ENCODE measurements around the gene RPS16.

DNA sequence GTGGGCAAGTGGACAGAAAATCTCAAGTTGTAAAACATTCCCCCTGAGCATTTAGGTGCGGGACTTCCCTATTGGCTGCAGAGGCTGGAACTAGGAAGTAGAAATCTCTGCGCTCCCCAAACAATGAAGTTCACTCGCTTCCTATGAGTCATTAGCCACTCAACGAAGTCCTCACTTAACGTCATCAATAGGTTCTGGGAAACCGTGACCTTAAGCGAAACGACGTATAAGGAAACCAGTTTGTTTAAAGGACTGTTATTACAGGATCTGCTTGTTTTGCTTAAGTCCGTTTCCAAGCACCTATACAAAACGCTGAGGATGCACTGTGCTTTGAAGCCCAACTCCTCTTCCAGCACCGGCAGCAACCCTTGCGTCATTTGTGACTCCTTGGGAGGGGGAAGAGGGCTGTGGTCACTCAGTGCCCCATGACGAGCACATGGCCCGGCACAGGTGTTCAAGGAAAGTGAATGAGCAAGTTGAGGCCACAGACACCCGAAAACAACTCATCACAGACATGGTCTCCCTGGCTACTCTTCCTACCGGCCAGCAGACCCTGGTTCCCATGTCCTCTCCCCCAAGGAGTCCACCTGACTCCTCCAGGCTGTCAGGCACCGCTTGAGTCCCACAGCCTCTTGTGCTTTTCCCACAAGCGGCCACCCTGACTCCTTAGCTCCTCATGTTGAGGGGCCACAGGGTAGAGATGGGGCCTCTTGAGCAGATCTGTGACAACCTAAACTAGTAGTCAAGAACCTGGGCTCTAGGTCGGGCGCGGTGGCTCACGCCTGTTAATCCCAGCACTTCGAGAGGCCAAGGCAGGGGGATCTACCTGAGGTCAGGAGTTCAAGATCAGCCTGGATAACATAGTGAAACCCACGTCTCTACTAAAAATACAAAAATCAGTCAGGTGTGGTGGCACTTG, 4.8 kb downstream of the RPS16 start:
- TF ChIP-seq, protein P1, sequence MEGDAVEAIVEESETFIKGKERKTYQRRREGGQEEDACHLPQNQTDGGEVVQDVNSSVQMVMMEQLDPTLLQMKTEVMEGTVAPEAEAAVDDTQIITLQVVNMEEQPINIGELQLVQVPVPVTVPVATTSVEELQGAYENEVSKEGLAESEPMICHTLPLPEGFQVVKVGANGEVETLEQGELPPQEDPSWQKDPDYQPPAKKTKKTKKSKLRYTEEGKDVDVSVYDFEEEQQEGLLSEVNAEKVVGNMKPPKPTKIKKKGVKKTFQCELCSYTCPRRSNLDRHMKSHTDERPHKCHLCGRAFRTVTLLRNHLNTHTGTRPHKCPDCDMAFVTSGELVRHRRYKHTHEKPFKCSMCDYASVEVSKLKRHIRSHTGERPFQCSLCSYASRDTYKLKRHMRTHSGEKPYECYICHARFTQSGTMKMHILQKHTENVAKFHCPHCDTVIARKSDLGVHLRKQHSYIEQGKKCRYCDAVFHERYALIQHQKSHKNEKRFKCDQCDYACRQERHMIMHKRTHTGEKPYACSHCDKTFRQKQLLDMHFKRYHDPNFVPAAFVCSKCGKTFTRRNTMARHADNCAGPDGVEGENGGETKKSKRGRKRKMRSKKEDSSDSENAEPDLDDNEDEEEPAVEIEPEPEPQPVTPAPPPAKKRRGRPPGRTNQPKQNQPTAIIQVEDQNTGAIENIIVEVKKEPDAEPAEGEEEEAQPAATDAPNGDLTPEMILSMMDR (IDR thresholded peaks at IDR 0.05; ENCODE audit: poor library complexity), result no peak
- TF ChIP-seq EZH2phosphoT487 (IDR thresholded peaks at IDR 0.05; ENCODE audit: low read depth, severe bottlenecking, unreplicated experiment) (no peak), EZH2 (IDR thresholded peaks at IDR 0.05; ENCODE audit: borderline replicate concordance) (no peak)

All from hepatocyte (in vitro differentiated cells).